NT2/D1 (cell line): ENCODE data around the gene PXMP2.
A peak's percentile ranks its signal among the peaks of the same experiment; 100 is the strongest.

Source experiments
- DNase-seq: peaks from one replicate; pipeline ENCODE4 v3.0.0-alpha.2; 2011; ENCODE audit warnings: low read depth, low spot score
- H3K27me3 ChIP-seq: 2 replicates; pipeline ENCODE4 v1.6.0; 2011; ENCODE audit warnings: mild to moderate bottlenecking; ENCODE audit not compliant: insufficient read length, insufficient read depth
- H3K36me3 ChIP-seq: 2 replicates; pipeline ENCODE4 v1.6.1; 2011; ENCODE audit warnings: mild to moderate bottlenecking, low read length, mixed read lengths; ENCODE audit not compliant: insufficient read depth, insufficient read length
- H3K4me1 ChIP-seq: 2 replicates; pipeline ENCODE4 v1.5.1; 2011; ENCODE audit not compliant: insufficient read depth, insufficient read length
- H3K4me3 ChIP-seq: 2 replicates; pipeline ENCODE4 v1.5.1; 2011; ENCODE audit warnings: low read depth; ENCODE audit not compliant: insufficient read length
- H3K9ac ChIP-seq: 2 replicates; pipeline ENCODE4 v1.6.0; 2011; ENCODE audit warnings: low read depth; ENCODE audit not compliant: insufficient read length
- H3K9me3 ChIP-seq: 2 replicates; pipeline ENCODE4 v1.5.1; 2011; ENCODE audit warnings: mild to moderate bottlenecking, low read length; ENCODE audit not compliant: insufficient read depth
- SUZ12 ChIP-seq: IDR thresholded peaks from 2 replicates; pipeline ENCODE4 v1.6.1; 2011; ENCODE audit not compliant: insufficient read length, insufficient read depth; ENCODE audit errors: extremely low read depth
- YY1 ChIP-seq: IDR thresholded peaks from 2 replicates; pipeline ENCODE4 v1.6.1; 2011; ENCODE audit not compliant: insufficient read length, insufficient read depth
- ZNF274 ChIP-seq: IDR thresholded peaks from 2 replicates; pipeline ENCODE4 v1.6.1; 2011; ENCODE audit warnings: mild to moderate bottlenecking, low read depth, low read length

Gene PXMP2

DNA sequence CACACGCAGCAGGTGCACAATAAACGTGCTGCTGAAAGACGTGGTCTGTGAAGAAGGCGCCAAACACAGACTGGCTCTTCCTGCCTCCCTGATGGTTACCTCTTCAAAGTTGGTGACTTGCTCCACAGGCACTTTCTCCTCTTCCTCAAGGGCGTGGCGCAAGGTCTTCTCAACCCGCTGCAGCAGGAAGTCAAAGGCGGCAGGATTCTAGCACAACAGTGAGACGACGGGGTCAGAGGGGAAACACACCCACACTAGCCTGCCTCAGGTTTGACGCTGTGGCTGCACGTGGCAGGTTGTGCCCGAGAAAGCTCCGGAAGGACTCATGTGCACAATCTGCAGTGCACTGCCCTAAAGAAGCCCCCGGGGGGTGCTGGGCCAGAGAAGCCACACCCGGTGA lies 15.3 kb upstream of the PXMP2 start:
- peaks cover 2% of the 10 kb centered on the region for H3K4me1 ChIP-seq
- TF ChIP-seq SUZ12 (no peak), ZNF274 (no peak), YY1 (no peak)
- H3K9ac ChIP-seq = no peak overlapping the region
- H3K4me3 ChIP-seq = no peak overlapping the region
- H3K27me3 ChIP-seq = no peaks in the 10 kb centered on the region
- no peaks in the 10 kb centered on the region for H3K9me3 ChIP-seq
- no peak for DNase-seq
- peaks cover 94% of the 10 kb centered on the region for H3K36me3 ChIP-seq

DNA sequence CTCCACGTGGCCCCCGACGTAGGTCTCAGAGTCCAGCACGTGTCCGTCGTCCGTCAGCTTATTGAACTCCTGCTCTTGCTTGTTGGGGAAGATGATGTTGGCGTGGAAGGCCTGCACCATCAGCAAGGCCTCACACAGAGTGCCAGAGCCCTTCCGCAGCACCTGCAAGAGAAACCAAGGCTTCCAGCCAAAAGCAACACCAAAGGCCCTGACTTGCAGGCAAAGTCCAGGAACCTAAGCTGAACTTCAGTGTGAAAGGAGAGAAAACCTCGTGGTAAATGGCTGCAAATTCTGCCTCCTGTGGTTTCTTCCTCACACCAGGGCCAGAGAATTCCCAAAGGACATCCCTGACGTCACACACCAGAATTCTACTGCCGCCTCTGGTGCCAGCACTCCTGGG lies 14.7 kb upstream of the PXMP2 start:
- Histone ChIP-seq H3K27me3 (no peaks in the 10 kb centered on the region), H3K9ac (no peak overlapping the region), H3K36me3 (peaks cover 94% of the 10 kb centered on the region), H3K4me3 (no peak overlapping the region), H3K9me3 (no peaks in the 10 kb centered on the region), H3K4me1 (peaks cover 2% of the 10 kb centered on the region)
- DNase-seq = no peak
- TF ChIP-seq YY1 = no peak
- TF ChIP-seq SUZ12 = no peak
- TF ChIP-seq ZNF274 = no peak

- no peaks in the 10 kb centered on the region for H3K27me3 ChIP-seq
- H3K4me1 ChIP-seq = peaks cover 2% of the 10 kb centered on the region
- no peaks in the 10 kb centered on the region for H3K9me3 ChIP-seq
- no peak for DNase-seq
- TF ChIP-seq SUZ12 = no peak
- no peak for TF ChIP-seq YY1
- no peak for TF ChIP-seq ZNF274
- H3K4me3 ChIP-seq = no peak overlapping the region
- peaks cover 95% of the 10 kb centered on the region for H3K36me3 ChIP-seq
- no peak overlapping the region for H3K9ac ChIP-seq
Measured at GRCh38 chr12:132673288-132674179, 13.9 kb upstream of the PXMP2 start.

DNA sequence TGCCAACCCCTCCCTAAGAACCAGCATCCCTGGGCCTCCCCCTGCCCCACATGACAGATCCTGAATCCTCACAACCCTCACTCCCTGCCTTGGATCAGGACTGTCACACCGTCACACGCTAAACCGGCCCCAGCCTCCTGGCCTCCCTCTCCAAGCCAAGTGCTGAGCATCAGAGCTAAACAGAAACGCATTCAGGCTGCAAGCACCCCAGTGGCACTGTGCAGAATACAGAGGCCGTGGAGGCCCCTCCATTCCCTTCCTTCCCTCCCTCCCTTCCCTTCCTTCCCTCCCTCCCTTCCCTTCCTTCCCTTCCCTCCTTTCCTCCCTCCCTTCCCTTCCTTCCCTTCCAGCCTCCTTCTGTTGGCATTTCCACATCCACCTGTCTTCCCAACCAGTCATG lies 12.8 kb upstream of the PXMP2 start:
- H3K9me3 ChIP-seq = no peaks in the 10 kb centered on the region
- DNase-seq = no peak
- H3K4me3 ChIP-seq = no peak overlapping the region
- H3K36me3 ChIP-seq = peaks cover 94% of the 10 kb centered on the region
- H3K4me1 ChIP-seq = peaks cover 2% of the 10 kb centered on the region
- no peak for TF ChIP-seq YY1
- no peak for TF ChIP-seq SUZ12
- no peak for TF ChIP-seq ZNF274
- no peak overlapping the region for H3K9ac ChIP-seq
- no peaks in the 10 kb centered on the region for H3K27me3 ChIP-seq

GRCh38 chr12:132675757-132676432 lies 11.5 kb upstream of the PXMP2 start:
- TF ChIP-seq ZNF274 (no peak), SUZ12 (no peak), YY1 (no peak)
- no peaks in the 10 kb centered on the region for H3K4me1 ChIP-seq
- H3K27me3 ChIP-seq = no peaks in the 10 kb centered on the region
- no peak overlapping the region for H3K4me3 ChIP-seq
- DNase-seq = no peak
- no peak overlapping the region for H3K9ac ChIP-seq
- H3K9me3 ChIP-seq = no peaks in the 10 kb centered on the region
- H3K36me3 ChIP-seq = peaks cover 97% of the 10 kb centered on the region

GRCh38 chr12:132677492-132677891 lies 9.9 kb upstream of the PXMP2 start:
- Histone ChIP-seq H3K27me3 (no peaks in the 10 kb centered on the region), H3K9me3 (no peaks in the 10 kb centered on the region), H3K9ac (no peak overlapping the region), H3K4me1 (no peaks in the 10 kb centered on the region), H3K36me3 (peaks cover 84% of the 10 kb centered on the region), H3K4me3 (no peak overlapping the region)
- TF ChIP-seq YY1 = no peak
- TF ChIP-seq ZNF274 = no peak
- no peak for TF ChIP-seq SUZ12
- no peak for DNase-seq

DNA sequence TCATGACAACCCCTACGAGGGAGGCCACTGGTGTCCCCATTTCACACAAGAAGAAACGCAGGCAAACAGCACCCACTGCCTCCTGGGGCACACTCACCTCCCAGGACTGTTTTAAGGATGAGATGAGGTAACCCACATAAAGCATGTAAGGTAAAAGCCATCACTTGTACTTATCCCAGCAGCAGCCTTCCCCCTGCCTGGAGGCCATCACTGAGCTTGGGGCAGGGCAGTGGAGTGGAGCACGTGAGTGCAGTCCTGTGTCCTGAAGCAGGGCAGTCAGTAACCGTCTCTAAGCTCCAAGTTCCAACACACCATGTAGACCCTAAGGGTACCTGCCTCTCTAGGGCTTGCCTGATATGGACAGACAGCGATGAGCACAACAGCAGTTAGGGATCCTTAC lies 2.0 kb upstream of the PXMP2 start:
- Histone ChIP-seq H3K4me1 (no peaks in the 10 kb centered on the region), H3K36me3 (peaks cover 23% of the 10 kb centered on the region), H3K4me3 (no peak overlapping the region), H3K9ac (peak overlapping the region; percentile 57), H3K9me3 (no peaks in the 10 kb centered on the region), H3K27me3 (peaks cover 19% of the 10 kb centered on the region)
- TF ChIP-seq YY1 (no peak), SUZ12 (no peak), ZNF274 (no peak)
- no peak for DNase-seq
